ENCODE measurements around the gene CCDC93. TPM values are rescaled to one million over a fixed set of nuclear protein-coding genes. Genes with fewer than 3 reads are reported as not detected.

Gene CCDC93
- total RNA-seq, 1 donor from 2014 or later: 36.4 TPM

GRCh38 chr2:117917223-117917917, 96.5 kb downstream of the CCDC93 start:
- no peak for DNase-seq (ENCODE audit: low spot score)

- no peak for DNase-seq (ENCODE audit: low spot score)
Observed at GRCh38 chr2:117902933-117903332, 110.9 kb downstream of the CCDC93 start.

GRCh38 chr2:117888897-117889296, 125.0 kb downstream of the CCDC93 start:
- DNase-seq (ENCODE audit: low spot score): no peak

GRCh38 chr2:117885308-117885707, 128.6 kb downstream of the CCDC93 start:
- DNase-seq (ENCODE audit: low spot score): no peak

GRCh38 chr2:117879003-117879402, 134.9 kb downstream of the CCDC93 start:
- DNase-seq (ENCODE audit: low spot score): no peak

- DNase-seq (ENCODE audit: low spot score): no peak
Observed at GRCh38 chr2:117875786-117876185, 138.1 kb downstream of the CCDC93 start.

Other genes starting within 250 kb of the CCDC93 start
- gene DDX18, start 199.4 kb downstream of the CCDC93 start, total RNA-seq: 79.7 TPM
- 14.3 TPM for gene INSIG2, start 74.4 kb upstream of the CCDC93 start, total RNA-seq